ENCODE data around the gene CALN1. TPM values are rescaled to one million over a fixed set of nuclear protein-coding genes. Genes with fewer than 3 reads are reported as not detected.
A peak's percentile ranks its signal among the peaks of the same experiment; 100 is the strongest.
"Not testable (repeated sequence)": the region's sequence is repeated elsewhere in the genome, so short reads cannot be mapped to it uniquely, and the experiment has no call there.

CALN1 gene
- 0.73 TPM for polyA plus RNA-seq (2013, experiment 1 of 2; ENCODE audit: insufficient read length)
- 0.62 TPM for polyA plus RNA-seq (2013, experiment 2 of 2; ENCODE audit: insufficient read length)

DNA sequence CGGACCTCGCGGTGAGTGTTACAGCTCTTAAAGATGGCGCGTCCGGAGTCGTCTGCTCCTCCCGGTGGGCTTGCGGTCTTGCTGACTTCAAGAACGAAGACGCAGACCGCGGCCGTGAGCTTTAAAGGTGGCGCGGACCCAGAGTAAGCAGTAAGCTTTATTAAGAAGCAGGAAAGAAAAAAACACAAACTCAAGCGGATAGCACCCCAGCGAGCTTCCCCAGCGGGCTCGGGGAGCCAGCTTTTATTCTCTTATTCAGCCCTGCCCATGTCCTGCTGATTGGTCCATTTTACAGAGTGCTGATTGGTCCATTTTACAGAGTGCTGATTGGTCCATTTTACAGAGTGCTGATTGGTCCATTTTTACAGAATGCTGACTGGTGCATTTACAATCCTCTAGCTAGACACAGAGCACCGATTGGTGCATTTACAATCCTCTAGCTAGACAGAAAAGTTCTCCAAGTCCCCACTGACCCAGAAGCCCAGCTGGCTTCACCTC lies at the start of gene CALN1:
Gene CALN1 (minus strand): TSS at position 218 of the 498 bp plus-strand sequence.
- not testable (repeated sequence) for DNase-seq

DNA sequence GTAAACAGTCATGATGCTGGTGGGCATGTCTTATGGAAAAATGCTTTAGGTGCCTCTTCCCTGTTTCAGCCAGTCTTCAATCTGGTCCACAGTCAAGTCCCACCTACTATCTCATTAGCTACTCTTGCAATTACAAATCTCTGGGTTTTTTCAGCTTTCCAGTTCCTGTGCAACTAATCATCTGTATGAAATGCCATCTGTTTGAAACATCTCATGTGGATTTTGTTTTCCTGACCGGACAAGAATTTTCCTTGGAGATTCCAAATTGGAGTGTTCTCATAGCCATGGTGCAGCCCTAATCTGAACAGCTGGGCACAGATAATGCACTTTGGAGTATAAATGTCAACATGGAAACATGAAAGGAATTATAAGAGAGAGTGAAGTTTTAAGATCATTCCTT lies 41.3 kb upstream of the CALN1 start:
- DNase-seq = no peak

DNA sequence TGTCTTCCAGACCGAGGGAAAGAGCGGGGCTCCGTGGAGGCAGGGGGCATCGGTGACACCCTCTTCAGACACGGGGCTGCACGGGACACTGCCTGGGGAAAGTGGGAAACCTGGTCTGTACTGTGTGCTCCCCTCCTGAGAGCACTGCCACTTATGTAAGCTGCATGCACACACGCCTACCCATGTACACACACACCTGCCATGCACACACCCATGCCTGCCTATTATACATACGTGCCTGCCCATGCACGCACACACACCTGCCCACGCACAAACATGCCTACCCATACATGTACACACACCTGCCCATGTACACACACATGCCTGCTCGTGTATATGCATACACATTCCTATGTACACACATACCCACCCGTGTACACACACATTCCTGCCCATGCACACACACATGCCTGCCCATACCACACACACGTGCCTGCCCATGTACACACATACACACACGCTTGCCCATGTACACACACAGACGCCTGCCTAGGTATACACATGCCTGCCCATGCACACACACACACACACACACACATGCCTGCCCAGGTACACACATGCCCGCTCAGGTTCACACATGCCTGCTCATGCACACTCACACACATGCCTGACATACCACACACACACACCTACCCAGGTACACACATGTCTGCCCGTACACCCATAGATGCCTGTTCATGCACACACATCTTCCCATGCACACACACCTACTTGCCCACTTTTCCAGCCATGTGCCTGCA lies 35.5 kb upstream of the CALN1 start:
- no peak for DNase-seq

DNA sequence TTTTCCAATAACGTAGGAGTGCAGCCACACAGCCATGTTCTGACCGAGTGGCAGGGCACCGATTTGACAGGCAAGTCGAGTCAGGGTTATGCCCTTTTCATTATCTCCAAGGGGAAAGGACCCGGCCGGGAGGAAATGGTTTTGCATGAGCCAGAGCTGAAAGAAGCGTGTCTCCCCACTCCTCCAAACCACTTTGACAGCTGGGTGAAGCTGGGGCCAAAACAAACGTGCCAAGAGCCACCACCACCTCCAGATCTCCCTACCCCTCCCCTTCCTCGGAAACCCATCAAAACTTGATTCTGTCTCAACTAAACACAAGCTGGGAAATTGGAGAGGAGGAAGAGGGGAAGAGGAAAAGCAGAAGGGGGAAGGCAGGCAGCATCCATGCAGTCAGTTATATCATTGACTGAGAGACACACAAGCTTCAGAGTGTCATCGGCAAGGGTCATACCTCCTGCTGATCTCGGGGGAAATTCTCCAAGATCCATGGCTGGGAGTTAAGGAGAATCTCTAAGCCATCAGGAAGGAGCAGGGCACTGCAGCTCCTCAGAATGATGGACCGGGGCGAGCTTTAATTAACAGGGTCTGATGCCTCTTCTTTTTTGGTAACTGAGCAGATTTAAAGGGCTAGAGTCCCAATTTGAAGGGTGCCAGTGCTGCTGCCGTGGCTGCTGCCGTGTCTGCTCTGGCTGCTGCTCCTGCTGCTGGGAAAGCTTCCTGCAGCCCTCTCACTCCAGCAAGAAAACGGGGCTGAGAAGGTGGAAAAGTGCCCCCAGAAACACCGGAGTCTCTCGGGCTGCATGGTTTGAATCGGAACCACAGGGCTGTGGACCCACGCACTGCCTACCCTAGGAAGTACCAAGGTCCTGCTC lies 34.7 kb upstream of the CALN1 start:
- DNase-seq = no peak

DNA sequence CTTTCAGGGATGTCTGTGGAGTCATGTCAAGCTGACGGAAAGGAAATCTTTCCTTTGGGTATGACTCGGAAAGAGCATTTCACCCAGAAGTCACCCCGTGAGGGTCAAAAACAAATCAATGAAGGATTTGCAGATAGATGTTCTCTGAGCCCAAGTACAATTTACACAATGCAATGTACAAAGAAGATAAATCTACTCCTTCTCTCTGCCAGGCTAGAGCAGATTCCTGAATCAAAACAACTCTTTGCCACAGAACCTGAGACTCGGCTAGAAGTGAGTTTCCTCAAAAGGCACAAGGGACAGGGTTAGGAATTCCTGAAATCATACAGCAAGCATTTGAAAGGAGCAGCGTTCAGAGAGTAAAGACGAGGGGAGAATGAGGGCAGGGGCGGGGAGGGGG lies 34.0 kb upstream of the CALN1 start:
- DNase-seq = no peak

DNA sequence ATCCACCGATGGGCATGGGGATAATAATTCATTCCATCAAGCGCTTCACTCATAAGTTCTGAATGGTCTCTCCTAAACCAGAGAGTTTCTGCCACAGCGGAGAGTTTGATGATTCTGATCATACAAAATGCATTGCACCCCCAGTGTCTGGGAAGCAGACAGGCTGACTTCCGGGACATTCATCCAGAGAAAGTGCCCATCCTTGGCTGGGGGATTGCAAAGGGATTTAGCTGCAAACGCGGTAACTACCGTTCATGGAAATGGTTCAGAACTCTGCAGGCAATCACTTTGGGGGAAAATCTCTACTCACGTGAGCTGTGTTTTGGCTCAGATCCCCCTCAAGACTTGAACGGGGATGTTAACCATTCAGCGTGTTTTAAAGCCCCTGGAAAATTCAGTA lies 33.4 kb upstream of the CALN1 start:
- no peak for DNase-seq

DNA sequence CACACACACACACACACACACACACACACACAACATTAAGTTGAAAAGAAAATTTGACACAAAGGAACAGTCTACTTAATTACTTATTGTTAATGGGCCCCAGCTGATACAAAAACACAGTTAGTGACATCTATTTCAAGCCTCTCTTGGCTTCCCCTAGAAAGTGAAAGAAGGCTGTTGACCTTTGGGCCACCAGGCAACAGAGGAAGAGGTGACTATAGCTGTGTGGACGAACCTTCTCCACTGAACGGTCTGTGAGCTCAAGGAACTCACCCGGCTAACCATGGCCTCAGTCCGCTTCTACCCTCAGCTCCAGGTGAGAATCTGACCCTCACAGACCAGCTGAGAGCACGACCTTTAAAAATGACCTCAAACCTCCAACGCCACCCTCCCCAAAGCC lies 32.9 kb upstream of the CALN1 start:
- no peak for DNase-seq

DNA sequence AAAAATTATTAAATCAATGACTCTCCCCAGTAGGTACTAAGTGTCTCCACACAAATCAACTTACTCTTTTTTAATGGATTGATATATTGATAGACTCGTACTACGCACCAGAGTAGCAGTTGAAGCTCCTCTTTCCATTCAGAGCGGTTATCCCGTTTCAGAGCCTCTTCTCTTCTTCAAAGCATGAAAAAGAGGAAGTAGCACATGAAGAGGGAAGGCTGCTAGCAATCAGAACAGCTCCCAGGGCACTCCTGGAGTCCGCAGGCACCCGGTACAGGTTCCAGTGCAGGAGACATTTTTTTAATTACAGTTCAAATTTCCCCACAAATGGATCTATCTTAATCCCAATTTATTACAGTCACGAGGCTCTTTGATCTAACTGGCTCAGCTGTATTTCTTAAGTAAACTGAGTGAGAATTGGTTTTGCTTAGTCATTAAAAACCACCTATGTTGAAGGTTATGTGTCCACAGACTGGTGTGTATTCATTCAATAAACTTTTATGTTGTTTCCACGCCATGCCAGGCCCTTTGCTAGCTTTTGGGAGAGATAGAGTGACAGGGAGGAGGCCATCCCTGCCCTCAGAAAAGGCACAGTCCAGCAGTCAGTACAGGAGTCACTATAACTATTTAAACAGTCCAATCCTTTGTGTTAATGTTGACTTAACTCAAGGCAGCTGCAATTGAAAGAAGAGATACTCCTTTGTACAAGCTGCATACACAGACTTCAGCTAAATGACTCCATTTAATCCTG lies 32.1 kb upstream of the CALN1 start:
- DNase-seq = no peak

DNA sequence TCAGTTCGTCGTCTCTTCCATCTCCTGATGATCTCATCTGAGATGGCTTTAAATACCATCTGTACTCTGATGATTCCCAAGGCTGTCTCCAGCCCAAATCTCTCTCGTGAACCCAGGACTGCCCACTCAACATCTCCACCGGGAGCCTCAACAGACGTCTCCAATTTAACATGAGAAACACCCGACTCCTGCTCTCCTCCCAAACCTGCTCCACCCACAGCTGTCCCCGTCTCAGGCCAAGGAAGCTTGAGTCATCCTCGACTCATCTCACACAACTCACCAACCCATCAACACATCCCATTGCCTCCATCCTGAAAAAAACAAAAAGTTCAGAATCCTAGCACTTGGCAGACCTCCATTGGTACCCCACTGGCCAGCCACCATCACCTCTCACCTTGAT lies 29.7 kb upstream of the CALN1 start:
- peak; percentile 62 for DNase-seq

DNA sequence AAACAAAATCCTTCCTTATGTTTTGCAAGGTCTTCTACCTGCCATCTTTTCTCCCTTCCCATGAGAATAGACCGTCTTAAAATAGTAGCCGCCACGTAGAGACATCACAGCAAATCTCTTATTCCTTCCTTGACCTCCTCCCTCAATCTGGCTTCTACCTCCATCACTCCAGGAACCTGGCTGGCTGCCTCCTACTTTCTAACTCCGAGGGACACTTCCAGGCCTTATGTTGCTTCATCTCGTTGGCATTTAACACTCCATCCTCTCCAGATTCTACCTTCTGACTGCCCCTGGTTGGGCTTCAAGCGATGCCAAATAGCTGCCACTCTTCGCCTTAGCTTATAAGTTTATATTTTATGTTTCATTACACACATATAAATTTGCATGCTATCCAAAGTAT lies 26.4 kb upstream of the CALN1 start:
- no peak for DNase-seq

DNA sequence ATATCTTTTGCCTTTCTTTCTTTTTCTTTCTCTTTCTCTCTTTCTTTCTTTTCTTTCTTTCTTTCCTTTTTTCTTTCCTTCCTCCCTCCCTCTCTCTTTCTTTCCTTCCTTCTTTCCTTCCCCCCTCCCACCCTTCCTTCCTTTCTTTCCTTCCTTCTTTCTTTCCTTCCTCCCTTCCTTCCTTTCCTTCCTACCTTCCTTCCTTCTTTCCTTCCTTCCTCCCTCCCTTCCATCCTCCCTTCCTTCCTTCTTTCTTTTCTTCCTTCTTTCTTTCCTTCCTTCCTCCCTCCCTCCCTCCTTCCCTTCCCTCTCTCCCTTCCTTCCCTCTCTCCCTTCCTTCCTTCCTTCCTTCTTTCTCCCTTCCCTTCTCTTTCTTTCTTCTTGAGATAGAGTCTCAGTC lies 25.5 kb upstream of the CALN1 start:
- no peak for DNase-seq

DNA sequence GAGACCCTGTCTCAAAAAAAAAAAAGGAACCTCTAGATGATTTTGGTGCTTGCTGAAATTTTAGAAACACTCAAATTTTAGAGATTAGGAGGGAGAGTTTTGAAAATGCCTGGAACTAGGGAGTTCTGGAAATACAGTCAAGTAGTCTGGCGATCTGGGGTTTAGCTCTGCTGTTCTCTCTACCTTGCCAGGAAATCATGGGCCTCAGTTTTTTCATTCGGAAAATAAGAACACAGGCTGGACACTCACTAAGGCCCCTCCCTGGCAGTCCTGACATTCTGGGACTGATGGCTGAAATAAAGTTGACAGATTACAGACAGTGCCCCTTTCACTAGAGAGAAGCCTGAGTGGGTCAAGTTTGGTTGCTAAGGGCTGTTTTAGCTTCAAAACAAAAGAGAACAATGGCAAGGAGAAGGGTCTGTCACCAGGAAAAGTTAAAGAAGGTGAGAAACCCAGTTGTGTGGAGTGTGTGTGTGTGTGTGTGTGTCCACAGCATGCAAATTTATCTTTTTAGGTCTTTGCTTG lies 25.0 kb upstream of the CALN1 start:
- DNase-seq = no peak

DNA sequence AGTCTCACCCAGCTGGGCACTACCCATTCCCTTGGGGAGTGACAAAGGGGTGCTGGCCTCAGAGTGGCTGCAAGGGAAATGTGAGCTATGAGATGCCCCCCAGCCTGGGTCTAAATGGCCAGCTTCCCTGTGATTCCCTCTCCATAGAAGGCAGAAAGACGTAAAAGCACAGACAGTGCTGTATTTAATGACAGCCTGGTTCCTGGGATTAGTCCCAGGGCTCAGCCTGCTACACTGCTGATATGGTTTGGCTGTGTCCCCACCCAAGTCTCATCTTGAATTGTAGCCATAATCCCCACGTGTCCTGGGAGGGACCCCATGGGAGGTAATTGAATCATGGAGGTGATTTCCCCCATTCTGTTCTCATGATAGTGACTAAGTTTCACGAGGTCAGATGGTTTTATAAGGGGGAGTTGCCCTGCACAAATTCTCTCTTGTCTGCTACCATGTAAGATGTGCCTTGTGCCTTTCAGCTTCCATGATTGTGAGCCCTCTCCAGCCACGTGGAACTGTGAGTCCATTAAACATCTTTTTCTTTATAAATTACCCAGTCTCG lies 23.9 kb upstream of the CALN1 start:
- DNase-seq = no peak

DNA sequence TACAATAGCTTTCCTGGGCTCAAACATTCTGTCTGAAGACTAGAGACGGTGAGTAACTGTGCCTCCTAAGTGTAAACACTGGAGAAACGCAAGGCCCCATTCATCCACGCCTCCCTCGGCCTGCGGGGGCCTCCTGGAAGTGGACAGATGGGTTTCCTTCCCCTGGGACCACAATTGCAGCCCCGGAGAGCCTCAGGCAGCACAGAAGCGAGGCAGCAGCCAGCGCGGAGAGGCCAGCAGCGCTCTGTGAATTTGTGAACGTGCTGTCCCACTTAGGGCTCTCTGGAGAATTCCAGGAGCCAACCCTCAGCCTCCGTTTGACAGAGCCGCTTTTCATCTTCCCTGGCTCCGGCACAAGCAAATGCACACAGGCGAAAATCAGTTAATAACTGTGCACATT lies 23.2 kb upstream of the CALN1 start:
- DNase-seq = peak; percentile 20

DNA sequence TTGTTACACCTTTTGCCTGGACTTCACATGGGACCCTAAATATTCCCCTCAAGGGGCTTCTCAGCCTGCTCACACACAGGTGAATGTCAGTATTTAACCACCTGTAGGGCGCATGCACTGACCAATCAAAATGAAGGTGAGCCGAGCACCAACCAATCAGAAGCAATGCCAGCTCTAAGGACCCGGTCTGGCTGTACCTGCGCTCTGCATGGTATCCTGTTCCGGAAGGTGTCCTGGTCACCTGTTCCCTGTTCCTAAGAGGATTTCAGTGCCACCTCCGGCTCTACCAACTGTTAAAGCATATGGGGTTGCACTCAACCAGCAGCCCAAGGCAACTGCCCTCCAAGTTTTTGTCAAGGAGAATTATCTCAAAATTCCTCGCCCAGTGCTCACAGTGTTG lies 18.4 kb upstream of the CALN1 start:
- no peak for DNase-seq

DNA sequence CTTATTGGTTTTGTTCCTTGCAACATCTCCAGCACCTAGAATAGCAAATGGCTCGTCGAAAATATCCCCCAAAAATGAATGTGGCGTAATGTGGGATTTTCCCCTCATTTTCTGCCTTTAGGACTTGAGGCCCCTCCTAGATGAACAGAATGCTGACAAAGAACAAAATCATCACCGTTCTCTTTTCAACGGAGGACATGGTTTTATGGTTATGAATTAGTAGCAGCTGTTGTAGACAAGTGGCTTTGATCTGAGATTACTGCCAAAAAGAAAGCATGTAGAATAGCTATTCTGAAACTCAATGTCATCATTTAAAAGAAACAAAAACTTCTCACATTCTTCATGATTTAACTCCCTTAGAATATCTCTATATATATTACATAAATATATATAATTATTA lies 17.2 kb upstream of the CALN1 start:
- DNase-seq = no peak

DNA sequence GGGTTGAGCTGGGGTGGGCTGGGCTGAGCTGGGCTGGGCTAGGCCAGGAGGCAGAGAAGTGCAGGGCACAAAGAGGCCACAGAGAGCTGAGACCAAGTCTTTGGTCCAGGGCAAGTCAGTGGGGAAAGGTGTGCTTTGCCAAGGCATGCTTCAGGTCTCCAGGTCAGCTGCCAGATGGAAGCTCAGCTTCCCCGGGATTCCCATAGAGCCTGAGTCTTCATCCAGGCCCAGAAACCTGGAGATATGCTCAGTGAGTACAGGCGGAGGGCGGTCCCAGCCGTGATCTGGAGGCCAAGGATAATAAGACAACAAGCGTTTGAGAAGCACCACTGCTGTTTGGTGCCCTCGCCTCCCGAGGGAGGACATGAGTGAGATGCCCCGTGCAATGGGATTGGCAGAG lies 4.7 kb upstream of the CALN1 start:
- no peak for DNase-seq

DNA sequence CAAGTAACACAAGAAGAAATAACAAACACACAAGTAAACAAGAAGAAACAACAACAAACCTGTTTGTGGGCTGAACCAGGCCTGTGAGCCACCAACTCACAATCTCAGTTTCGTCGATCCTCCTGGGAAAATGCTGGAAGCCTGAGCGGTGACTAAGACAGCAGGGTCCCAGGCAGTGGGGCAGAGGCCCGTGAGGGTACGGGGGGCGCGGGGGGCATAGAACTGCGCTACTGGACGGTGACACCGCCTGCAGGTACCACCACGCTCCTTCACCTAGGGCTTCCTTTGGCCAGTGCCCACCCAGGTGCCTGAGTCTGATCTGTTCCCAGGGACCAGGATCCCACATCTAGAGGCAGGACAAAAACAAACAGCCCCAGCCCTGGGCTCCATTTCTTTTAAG lies 3.4 kb upstream of the CALN1 start:
- DNase-seq = no peak

DNA sequence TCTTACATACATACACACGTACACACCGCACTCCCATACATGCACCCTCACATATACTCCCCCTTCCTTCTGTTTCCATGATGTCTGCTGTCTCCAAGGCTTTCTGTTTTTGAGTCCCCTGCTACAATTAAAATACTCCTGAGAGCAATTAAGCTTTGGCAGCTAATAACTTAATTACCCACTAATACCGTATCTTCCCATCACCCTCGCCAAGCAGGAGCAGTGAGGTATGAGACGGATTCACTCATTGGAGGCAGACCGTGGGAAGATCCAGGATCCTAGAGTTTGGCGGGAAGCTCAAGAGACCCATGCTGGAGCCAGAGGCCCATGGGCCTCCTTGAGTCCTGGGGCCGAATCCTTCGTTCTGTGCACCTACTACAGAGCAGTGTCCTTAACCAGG lies 1.7 kb upstream of the CALN1 start:
- DNase-seq = no peak

DNA sequence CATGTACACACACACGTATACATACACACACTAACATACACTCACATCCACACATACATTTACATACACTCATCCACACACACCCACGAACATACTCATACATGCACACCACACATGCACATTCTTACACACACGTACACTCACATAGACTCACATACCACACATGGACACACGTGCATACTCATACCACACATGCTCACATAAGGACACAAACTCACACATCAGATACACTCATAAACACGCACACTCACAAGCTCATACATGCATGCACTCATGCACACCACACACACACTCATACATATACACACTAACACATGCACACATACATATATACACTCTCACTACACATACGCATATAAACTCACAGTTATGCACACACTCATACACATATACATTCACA lies 1.2 kb upstream of the CALN1 start:
- no peak for DNase-seq

DNA sequence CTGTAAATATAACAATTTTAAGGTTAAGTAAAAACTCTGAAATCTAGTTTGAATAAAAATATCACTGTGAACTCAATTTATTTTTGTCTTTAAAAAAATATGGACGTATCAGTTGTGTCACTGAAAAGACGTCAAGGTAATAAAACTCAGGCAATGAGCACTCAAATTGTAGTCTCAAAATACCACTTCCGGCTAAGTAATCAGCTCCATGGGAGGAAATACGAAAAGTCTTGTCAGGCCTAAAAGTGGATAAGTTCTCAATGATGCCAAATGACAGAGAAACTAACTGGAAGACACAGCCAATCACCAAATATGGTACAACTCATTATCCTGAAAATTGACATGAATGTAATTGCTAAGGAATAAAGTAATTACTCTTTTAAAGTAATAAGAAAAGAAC lies 719 bp downstream of the CALN1 start:
- no peak for DNase-seq

DNA sequence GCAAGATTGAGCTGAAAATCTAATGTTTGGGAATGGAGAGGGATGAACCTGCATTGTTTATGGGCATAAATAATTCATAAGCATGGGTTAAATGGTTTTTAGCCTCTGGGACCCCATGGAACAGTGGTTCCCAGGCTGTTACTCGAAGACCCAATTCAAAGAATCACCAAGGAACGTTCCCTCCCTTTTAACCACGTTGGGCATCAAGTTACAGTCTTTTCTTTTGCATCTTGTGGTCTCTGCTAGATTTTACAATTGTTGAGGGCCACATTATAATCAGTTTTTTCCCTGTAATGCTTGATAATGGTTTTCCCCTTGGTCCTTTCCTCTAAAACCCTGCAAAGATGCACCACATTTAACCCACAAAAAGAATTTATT lies 2.5 kb downstream of the CALN1 start:
- no peak for DNase-seq
